NCI-H1105 treated with DMSO at 0.1 percent for 48 hours (cell line): ENCODE measurements around the gene ABL1.
"Not testable (repeated sequence)": the region's sequence is repeated elsewhere in the genome, so short reads cannot be mapped to it uniquely, and the experiment has no call there.

Experiments used
- DNase-seq: peaks from one replicate; lab custom pipeline; 2025; lab: John Stamatoyannopoulos, UW

Gene ABL1

GRCh38 chr9:130903194-130904069 lies 68.4 kb downstream of the ABL1 start:
- DNase-seq, result no peak

- no peak for DNase-seq
Observed at GRCh38 chr9:130904070-130905044, 69.3 kb downstream of the ABL1 start.

- DNase-seq, result no peak
Observed at GRCh38 chr9:130905125-130905901, 70.3 kb downstream of the ABL1 start.

GRCh38 chr9:130905902-130906734 lies 71.1 kb downstream of the ABL1 start:
- no peak for DNase-seq

- DNase-seq, result no peak
Observed at GRCh38 chr9:130906735-130907416, 71.8 kb downstream of the ABL1 start.

- DNase-seq, result no peak
Observed at GRCh38 chr9:130908146-130908877, 73.3 kb downstream of the ABL1 start.

- DNase-seq, result no peak
Observed at GRCh38 chr9:130908878-130909355, 73.9 kb downstream of the ABL1 start.

- DNase-seq, result not testable (repeated sequence)
Observed at GRCh38 chr9:130910041-130910440, 75.0 kb downstream of the ABL1 start.

- not testable (repeated sequence) for DNase-seq
Observed at GRCh38 chr9:130910670-130911069, 75.6 kb downstream of the ABL1 start.

GRCh38 chr9:130911254-130912049 lies 76.4 kb downstream of the ABL1 start:
- no peak for DNase-seq

GRCh38 chr9:130912932-130913598 lies 78.0 kb downstream of the ABL1 start:
- DNase-seq, result no peak

- no peak for DNase-seq
Observed at GRCh38 chr9:130913599-130914416, 78.8 kb downstream of the ABL1 start.

- DNase-seq, result no peak
Observed at GRCh38 chr9:130914417-130915095, 79.5 kb downstream of the ABL1 start.

GRCh38 chr9:130915096-130915447 lies 80.0 kb downstream of the ABL1 start:
- DNase-seq, result no peak

- no peak for DNase-seq
Observed at GRCh38 chr9:130917168-130917960, 82.3 kb downstream of the ABL1 start.
